Keratinocyte (primary cell): ENCODE measurements around the gene SLC17A2.

Experiments
- EZH2 ChIP-seq: IDR thresholded peaks from one replicate; pipeline ENCODE4 v1.6.1; 2012; ENCODE audit warnings: inconsistent platforms, mild to moderate bottlenecking, low read length, moderate library complexity
- TF ChIP-seq, protein P1 (sequence below), 3 experiments: IDR thresholded peaks in 1 of 3; conservative IDR thresholded peaks in 1 of 3; optimal IDR thresholded peaks in 1 of 3; 2 replicates in 2 of 3; 3 replicates in 1 of 3; pipeline versions ENCODE3 to v1.5.1; 2011; ENCODE audit warnings: low read length in 3 of 3, mild to moderate bottlenecking in 3 of 3, moderate library complexity in 2 of 3, control low read depth in 1 of 3, inconsistent platforms in 1 of 3; ENCODE audit not compliant: insufficient read depth in 2 of 3; ENCODE audit errors: extremely low read depth in 1 of 3

DNA sequence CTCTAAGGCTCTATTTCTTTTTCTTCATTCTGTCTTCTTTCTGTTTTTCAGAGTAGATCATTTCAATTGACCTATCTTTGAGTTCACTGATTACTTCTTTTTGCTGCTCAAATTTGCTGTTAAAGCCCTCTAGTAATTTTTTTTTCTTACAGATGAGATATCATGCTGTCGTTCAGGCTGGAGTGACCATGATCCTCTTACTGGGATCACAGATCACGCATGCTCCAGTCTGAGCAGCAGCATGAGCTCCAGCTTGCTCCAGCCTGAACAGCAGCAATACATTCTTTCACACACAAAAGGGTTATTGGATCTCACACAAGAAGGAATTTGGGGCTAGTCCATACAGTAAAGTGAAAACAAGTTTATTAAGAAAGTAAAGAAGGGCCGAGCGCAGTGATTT is 19.8 kb upstream of the SLC17A2 start:
- TF ChIP-seq, protein P1, sequence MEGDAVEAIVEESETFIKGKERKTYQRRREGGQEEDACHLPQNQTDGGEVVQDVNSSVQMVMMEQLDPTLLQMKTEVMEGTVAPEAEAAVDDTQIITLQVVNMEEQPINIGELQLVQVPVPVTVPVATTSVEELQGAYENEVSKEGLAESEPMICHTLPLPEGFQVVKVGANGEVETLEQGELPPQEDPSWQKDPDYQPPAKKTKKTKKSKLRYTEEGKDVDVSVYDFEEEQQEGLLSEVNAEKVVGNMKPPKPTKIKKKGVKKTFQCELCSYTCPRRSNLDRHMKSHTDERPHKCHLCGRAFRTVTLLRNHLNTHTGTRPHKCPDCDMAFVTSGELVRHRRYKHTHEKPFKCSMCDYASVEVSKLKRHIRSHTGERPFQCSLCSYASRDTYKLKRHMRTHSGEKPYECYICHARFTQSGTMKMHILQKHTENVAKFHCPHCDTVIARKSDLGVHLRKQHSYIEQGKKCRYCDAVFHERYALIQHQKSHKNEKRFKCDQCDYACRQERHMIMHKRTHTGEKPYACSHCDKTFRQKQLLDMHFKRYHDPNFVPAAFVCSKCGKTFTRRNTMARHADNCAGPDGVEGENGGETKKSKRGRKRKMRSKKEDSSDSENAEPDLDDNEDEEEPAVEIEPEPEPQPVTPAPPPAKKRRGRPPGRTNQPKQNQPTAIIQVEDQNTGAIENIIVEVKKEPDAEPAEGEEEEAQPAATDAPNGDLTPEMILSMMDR (optimal IDR thresholded peaks at IDR 0.05 in 1 of 3, IDR thresholded peaks at IDR 0.05 in 1 of 3, conservative IDR thresholded peaks at IDR 0.05 in 1 of 3; ENCODE audit: extremely low read depth in 1 of 3, insufficient read depth in 2 of 3, low read length in 3 of 3) = no peak
- TF ChIP-seq EZH2 = no peak
